Measurements from ENCODE around the gene DSPP. TPM values are rescaled to one million over a fixed set of nuclear protein-coding genes. Genes with fewer than 3 reads are reported as not detected.

The DSPP gene
- total RNA-seq, 1 experiment from 2014 or later: not detected

DNA sequence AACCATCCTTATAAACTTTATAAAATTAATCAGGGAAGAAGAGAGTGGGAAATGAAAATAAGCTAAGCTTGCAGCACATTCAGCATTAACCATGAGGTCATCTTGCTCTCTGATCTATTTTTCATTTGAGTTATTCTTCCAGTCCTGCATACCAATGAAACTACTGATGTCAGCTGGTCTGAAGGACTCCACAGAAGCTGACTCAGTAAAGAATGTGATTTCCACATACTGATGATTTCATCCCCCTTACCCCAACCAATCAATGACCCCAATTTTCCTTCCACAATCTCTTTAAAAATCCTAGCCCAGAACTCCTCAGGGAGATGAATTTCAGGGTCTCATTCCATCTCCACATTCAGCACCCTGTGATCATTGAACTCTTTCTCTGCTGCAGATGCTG, 18.8 kb upstream of the DSPP start:
- H3K36me3 ChIP-seq: no peaks in the 10 kb centered on the region
- DNase-seq (ENCODE audit: low read depth in 1 of 2, low spot score in 2 of 2): no peak
- H3K9me3 ChIP-seq (replicated peaks): no peaks in the 10 kb centered on the region
- H3K27ac ChIP-seq: no peak overlapping the region
- H3K4me3 ChIP-seq: no peak overlapping the region
- no peaks in the 10 kb centered on the region; the same call in 1 of the 2 replicates for H3K27me3 ChIP-seq (replicated peaks)
- no peaks in the 10 kb centered on the region for H3K4me1 ChIP-seq (replicated peaks)

DNA sequence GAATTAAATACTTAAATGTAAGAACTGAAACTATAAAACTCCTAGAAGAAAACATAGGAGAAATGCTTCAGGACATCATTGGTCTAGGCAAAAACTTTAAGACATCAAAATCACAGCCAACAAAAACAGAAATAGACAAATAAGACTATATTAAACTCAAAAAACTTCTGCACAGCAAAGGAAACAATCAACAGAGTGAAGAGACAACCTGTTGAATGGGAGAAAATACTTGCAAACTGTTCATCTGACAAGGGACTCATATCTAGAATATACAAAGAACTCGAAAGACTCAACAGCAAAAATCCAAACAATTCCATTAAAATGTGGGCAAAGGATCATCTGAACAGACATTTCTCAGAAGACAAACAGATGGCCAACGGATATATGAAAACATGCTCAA, 16.2 kb upstream of the DSPP start:
- DNase-seq (ENCODE audit: low read depth in 1 of 2, low spot score in 2 of 2): no peak
- H3K4me3 ChIP-seq: no peak overlapping the region

DNA sequence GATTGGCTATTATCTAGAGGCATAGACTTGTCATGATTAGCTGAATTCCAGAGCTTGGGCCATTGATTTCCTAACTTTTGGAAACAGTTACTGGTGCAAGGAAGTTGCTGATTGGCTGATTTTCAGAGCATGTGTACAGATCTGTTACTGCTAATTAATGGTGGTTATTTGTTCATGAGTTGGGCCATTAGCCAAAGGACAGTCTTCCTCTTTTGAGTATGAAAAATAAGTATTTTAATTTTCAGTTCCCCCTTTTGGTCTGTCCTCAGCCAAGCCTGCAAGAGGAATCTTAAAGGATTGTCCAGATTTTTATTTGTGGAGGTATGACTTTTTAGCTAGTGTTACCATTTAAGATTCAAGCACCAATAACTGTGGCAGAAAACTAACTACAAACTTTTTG, 7.0 kb upstream of the DSPP start:
- no peak for DNase-seq (ENCODE audit: low read depth in 1 of 2, low spot score in 2 of 2)
- Histone ChIP-seq H3K27me3 (replicated peaks) (no peaks in the 10 kb centered on the region), H3K4me3 (no peak overlapping the region), H3K4me1 (replicated peaks) (no peaks in the 10 kb centered on the region), H3K36me3 (no peaks in the 10 kb centered on the region), H3K27ac (no peak overlapping the region), H3K9me3 (replicated peaks) (no peaks in the 10 kb centered on the region)

More for the DNA sequence above, 16.2 kb upstream of the DSPP start:
- no peaks in the 10 kb centered on the region for H3K4me1 ChIP-seq (replicated peaks)
- no peaks in the 10 kb centered on the region for H3K9me3 ChIP-seq (replicated peaks)
- H3K27me3 ChIP-seq (replicated peaks): no peaks in the 10 kb centered on the region; the same call in 1 of the 2 replicates
- H3K27ac ChIP-seq: no peak overlapping the region
- no peaks in the 10 kb centered on the region for H3K36me3 ChIP-seq

DNA sequence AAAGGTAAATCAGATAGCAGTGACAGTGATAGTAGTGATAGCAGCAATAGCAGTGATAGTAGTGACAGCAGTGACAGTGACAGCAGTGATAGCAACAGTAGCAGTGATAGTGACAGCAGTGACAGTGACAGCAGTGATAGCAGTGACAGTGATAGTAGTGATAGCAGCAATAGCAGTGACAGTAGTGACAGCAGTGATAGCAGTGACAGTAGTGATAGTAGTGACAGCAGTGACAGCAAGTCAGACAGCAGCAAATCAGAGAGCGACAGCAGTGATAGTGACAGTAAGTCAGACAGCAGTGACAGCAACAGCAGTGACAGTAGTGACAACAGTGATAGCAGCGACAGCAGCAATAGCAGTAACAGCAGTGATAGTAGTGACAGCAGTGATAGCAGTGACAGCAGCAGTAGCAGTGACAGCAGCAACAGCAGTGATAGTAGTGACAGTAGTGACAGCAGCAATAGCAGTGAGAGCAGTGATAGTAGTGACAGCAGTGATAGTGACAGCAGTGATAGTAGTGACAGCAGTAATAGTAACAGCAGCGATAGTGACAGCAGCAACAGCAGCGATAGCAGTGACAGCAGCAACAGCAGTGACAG, 6.1 kb downstream of the DSPP start:
- H3K4me1 ChIP-seq (replicated peaks): no peaks in the 10 kb centered on the region
- H3K4me3 ChIP-seq: no peak overlapping the region
- H3K27me3 ChIP-seq (replicated peaks): peaks cover 3% of the 10 kb centered on the region; the same call in 1 of the 2 replicates
- H3K9me3 ChIP-seq (replicated peaks): no peaks in the 10 kb centered on the region
- H3K27ac ChIP-seq: no peak overlapping the region
- H3K36me3 ChIP-seq: no peaks in the 10 kb centered on the region
- no peak for DNase-seq (ENCODE audit: low read depth in 1 of 2, low spot score in 2 of 2)

DNA sequence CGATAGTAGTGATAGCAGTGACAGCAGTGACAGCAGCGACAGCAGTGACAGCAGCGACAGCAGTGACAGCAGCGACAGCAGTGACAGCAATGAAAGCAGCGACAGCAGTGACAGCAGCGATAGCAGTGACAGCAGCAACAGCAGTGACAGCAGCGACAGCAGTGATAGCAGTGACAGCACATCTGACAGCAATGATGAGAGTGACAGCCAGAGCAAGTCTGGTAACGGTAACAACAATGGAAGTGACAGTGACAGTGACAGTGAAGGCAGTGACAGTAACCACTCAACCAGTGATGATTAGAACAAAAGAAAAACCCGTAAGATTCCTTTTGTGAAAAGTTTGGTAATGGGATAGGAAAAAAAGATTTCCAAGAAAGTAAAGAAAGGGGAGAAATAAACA, 7.9 kb downstream of the DSPP start:
- Histone ChIP-seq H3K27me3 (replicated peaks) (peaks cover 12% of the 10 kb centered on the region; the same call in 1 of the 2 replicates), H3K4me3 (no peak overlapping the region), H3K36me3 (no peaks in the 10 kb centered on the region), H3K9me3 (replicated peaks) (no peaks in the 10 kb centered on the region), H3K4me1 (replicated peaks) (no peaks in the 10 kb centered on the region), H3K27ac (no peak overlapping the region)
- no peak for DNase-seq (ENCODE audit: low read depth in 1 of 2, low spot score in 2 of 2)

DNA sequence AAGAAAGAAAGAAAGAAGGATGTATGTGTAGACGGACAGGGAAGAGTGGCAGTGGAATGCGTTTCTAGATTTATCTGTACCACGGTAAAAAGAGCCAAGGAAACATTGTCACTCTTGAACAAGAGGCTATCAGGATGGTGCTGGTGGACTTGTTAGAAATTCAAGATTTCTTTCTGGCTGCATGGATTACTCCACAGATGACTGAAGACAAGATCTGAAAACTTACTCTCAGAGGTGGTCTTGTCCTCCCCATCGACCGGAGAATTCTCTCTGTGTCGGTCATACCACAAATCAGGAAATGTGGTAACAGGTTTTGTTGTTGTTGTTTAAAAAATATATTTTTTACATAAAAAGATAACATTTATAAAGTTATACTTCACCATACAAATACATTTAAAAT, 11.8 kb downstream of the DSPP start:
- Histone ChIP-seq H3K27ac (no peak overlapping the region), H3K27me3 (replicated peaks) (peaks cover 12% of the 10 kb centered on the region; the same call in 1 of the 2 replicates)
- no peak for DNase-seq (ENCODE audit: low read depth in 1 of 2, low spot score in 2 of 2)

DNA sequence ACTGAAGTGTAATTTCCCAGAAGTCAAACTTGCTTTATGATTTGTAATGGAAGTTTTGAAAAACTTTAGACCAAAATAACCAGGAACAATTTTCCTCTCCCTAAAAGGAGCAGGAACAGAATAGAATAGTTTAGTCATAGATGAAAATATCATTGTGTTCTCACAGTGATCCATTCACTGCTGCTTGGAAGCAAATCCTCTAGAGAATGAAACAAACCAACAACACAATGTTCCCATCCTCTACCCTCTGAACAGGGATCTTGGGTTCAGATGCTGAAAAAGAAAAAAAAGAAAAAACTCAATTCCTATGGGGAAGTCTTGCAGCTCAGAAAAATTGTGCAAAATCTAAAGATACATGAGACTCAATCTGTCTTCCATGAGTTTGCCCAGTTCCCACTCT, 12.2 kb downstream of the DSPP start:
- Histone ChIP-seq H3K9me3 (replicated peaks) (no peaks in the 10 kb centered on the region), H3K27ac (no peak overlapping the region), H3K4me1 (replicated peaks) (no peaks in the 10 kb centered on the region), H3K4me3 (no peak overlapping the region), H3K27me3 (replicated peaks) (peaks cover 12% of the 10 kb centered on the region; the same call in 1 of the 2 replicates), H3K36me3 (no peaks in the 10 kb centered on the region)
- DNase-seq (ENCODE audit: low read depth in 1 of 2, low spot score in 2 of 2): no peak

More for the DNA sequence above, 11.8 kb downstream of the DSPP start:
- H3K4me1 ChIP-seq (replicated peaks): no peaks in the 10 kb centered on the region
- no peak overlapping the region for H3K4me3 ChIP-seq
- no peaks in the 10 kb centered on the region for H3K9me3 ChIP-seq (replicated peaks)
- no peaks in the 10 kb centered on the region for H3K36me3 ChIP-seq

DNA sequence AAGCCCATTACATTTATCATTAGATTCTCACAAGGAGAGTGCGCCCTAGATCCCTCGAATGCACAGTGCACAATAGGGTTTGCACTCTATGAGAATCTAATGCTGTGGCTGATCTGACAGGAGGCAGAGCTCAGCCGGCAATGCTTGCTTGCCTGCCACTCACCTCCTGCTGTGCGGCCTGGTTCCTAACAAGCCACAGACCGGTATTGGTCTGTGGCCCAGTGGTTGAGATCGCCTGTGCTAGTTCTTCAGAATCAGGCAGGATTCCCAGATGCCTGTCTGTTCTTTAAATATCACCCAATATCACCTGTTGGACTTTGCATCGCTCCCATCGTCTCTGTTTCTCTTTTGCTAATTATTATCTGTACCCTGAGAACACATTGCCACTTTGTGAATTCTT, 14.0 kb downstream of the DSPP start:
- Histone ChIP-seq H3K4me1 (replicated peaks) (no peaks in the 10 kb centered on the region), H3K27me3 (replicated peaks) (peaks cover 12% of the 10 kb centered on the region; the same call in 1 of the 2 replicates), H3K27ac (no peak overlapping the region), H3K36me3 (no peaks in the 10 kb centered on the region), H3K9me3 (replicated peaks) (no peaks in the 10 kb centered on the region), H3K4me3 (no peak overlapping the region)
- no peak for DNase-seq (ENCODE audit: low read depth in 1 of 2, low spot score in 2 of 2)

DNA sequence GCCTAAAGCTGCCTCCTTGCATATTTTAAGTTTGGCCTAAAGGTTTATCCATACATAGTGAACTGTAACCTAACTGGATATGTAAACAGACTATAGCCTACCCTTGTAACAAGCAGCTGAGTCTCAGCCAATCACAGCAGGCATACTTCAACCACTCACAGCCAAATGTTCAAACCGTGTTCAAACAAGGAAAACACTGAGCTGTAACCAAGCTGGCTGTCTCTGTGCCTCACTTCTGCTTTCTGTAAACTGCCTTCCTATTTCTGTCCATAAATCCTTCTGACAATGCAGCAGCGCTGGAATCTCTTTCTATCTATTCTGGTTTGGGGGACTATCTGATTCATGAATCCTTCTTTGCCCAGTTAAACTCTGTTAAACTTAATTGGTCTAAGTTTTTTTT, 16.4 kb downstream of the DSPP start:
- Histone ChIP-seq H3K4me1 (replicated peaks) (no peaks in the 10 kb centered on the region), H3K36me3 (no peaks in the 10 kb centered on the region), H3K27ac (no peak overlapping the region), H3K9me3 (replicated peaks) (no peaks in the 10 kb centered on the region), H3K27me3 (replicated peaks) (peaks cover 7% of the 10 kb centered on the region; the same call in 1 of the 2 replicates), H3K4me3 (no peak overlapping the region)
- DNase-seq (ENCODE audit: low read depth in 1 of 2, low spot score in 2 of 2): no peak

DNA sequence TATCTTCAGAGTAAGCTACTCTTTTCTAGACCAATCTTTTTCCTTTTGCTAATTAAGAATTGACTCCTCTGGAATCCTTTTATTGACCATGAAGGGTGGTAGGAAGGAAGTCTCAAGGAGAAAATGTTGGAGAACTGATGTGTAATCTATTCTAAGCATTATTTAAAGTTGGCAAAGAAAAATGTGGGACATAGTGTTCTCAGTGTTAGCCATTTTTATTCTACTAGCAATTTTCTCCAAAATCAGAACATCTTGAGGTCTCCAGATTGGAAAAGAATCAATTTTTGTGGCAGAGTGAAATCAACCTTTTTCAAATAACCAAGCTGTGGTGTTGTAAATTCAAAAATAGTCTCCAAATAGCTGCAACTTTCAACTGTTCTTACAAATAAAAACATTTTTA, 23.3 kb downstream of the DSPP start:
- H3K9me3 ChIP-seq (replicated peaks): no peaks in the 10 kb centered on the region
- no peak overlapping the region for H3K4me3 ChIP-seq
- DNase-seq (ENCODE audit: low read depth in 1 of 2, low spot score in 2 of 2): no peak
- no peaks in the 10 kb centered on the region for H3K27me3 ChIP-seq (replicated peaks)
- H3K4me1 ChIP-seq (replicated peaks): no peaks in the 10 kb centered on the region
- H3K36me3 ChIP-seq: no peaks in the 10 kb centered on the region
- H3K27ac ChIP-seq: no peak overlapping the region

DNA sequence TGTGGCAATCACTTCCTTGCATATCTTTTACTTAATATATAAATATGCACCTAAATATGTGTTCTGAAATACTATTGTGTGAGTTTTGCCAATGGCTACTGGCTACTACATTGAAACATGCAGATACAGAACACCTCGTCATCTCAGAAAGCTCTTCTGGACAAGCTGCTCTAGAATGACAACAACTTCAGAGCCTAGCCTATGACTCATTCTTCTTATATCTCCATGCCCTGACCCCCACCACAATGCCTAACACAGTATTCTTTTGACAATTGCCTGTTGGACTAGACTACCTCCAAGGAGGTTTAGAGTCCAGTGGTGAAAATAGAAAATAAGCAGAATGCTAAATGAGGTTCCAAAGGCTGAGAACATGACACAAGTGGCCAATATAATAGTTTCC, 24.1 kb downstream of the DSPP start:
- Histone ChIP-seq H3K27me3 (replicated peaks) (no peaks in the 10 kb centered on the region), H3K9me3 (replicated peaks) (no peaks in the 10 kb centered on the region), H3K27ac (no peak overlapping the region), H3K4me3 (no peak overlapping the region), H3K4me1 (replicated peaks) (no peaks in the 10 kb centered on the region), H3K36me3 (no peaks in the 10 kb centered on the region)
- no peak for DNase-seq (ENCODE audit: low read depth in 1 of 2, low spot score in 2 of 2)

DNA sequence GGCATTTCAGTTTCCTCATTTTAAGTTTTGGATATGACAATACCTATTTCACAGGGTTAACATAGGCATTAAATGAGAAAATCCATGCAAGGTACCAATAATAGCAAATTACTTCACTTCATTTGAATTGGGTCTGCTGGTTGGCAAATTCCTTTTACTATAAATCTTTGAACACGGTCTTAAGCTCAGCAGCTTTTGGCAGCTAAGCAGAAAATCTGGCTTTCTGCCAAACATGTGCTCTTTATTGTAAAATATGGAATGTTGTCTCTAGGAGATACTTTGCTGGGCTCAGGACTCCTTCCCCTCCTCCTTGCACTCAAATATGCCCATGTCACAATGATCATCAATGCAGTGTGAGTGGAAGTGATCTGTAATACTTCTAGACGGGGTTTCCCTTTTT, 24.9 kb downstream of the DSPP start:
- DNase-seq (ENCODE audit: low read depth in 1 of 2, low spot score in 2 of 2): no peak
- Histone ChIP-seq H3K4me1 (replicated peaks) (no peaks in the 10 kb centered on the region), H3K9me3 (replicated peaks) (no peaks in the 10 kb centered on the region), H3K4me3 (no peak overlapping the region), H3K27me3 (replicated peaks) (no peaks in the 10 kb centered on the region), H3K27ac (no peak overlapping the region), H3K36me3 (no peaks in the 10 kb centered on the region)

DNA sequence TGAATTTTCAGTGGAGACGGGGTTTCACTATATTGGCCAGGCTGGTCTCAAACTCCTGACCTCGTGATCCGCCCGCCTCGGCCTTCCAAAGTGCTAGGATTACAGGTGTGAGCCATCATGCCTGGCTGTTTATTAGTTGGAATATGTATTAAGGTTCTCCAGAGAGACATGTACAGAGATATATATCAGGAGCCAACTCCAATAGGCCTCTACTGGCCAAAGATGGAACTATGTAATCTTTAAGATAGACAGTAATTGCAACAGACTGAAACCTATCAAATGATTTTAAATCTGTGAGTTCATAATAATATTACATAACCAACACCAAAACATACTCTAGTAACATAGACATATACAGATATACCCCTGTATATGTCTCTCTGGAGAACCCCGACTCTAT, 36.0 kb downstream of the DSPP start:
- no peak overlapping the region for H3K4me3 ChIP-seq

DNA sequence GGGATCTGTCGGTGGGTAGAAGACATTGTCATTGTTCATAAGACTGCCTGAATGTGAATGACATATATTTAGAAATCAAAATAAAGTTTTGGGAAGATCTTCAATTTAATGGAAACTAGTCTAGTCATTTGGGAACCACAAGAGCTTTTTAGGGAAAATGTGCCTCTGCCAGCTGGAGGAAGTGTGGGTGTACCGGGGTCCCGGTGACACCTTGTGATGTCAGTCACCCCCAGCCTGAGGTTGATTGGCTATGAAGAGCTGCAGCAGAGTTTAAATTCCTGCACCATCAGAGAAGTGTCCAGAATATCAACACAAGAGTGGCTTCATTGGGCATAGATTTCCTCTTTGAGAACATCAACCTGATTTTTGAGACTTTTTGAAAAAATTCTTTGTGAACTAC, 41.7 kb downstream of the DSPP start, which contains the start of gene DMP1:
Gene DMP1, plus strand, starts transcription at position 301 of the 400 bp plus-strand sequence. CDS start 6,213 bp downstream, outside the sequence.
- no peak for DNase-seq (ENCODE audit: low read depth in 1 of 2, low spot score in 2 of 2)
- H3K27me3 ChIP-seq (replicated peaks): no peaks in the 10 kb centered on the region
- no peak within 1 kb of the TSS for H3K4me3 ChIP-seq
- H3K36me3 ChIP-seq: no peaks in the 10 kb centered on the region
- H3K27ac ChIP-seq: no peak within 1 kb of the TSS
- no peaks in the 10 kb centered on the region for H3K9me3 ChIP-seq (replicated peaks)
- H3K4me1 ChIP-seq (replicated peaks): no peaks in the 10 kb centered on the region

More for the DNA sequence above, 36.0 kb downstream of the DSPP start:
- H3K27ac ChIP-seq: no peak overlapping the region
- no peaks in the 10 kb centered on the region for H3K4me1 ChIP-seq (replicated peaks)
- no peaks in the 10 kb centered on the region for H3K27me3 ChIP-seq (replicated peaks)
- no peak for DNase-seq (ENCODE audit: low read depth in 1 of 2, low spot score in 2 of 2)
- H3K9me3 ChIP-seq (replicated peaks): no peaks in the 10 kb centered on the region
- no peaks in the 10 kb centered on the region for H3K36me3 ChIP-seq

DNA sequence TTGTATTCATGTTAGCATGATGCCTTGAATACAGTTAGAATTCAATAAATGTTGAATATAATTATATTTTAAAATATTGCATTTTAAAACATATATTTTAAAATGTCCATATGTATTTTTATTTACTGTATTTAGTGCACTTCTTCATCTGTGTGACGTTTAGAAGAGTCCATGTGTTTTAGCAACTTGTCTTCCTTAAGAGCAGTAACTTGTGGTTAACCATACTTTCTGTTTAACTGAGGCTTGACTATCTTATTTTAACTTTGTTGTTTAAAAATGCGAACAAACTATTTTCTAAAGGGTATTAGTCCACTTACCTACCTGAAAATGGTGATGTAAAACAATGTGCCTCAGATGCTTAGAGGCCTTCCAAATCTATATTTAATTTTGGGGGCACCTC, 42.6 kb downstream of the DSPP start:
- H3K36me3 ChIP-seq: no peaks in the 10 kb centered on the region
- DNase-seq (ENCODE audit: low read depth in 1 of 2, low spot score in 2 of 2): no peak

More for the DNA sequence above, 42.6 kb downstream of the DSPP start:
- no peaks in the 10 kb centered on the region for H3K9me3 ChIP-seq (replicated peaks)
- H3K4me3 ChIP-seq: no peak overlapping the region
- no peaks in the 10 kb centered on the region for H3K4me1 ChIP-seq (replicated peaks)
- no peak overlapping the region for H3K27ac ChIP-seq
- H3K27me3 ChIP-seq (replicated peaks): no peaks in the 10 kb centered on the region

All from SJSA1 (cell line).